ENCODE measurements around the gene MEIOSIN. TPM values are rescaled to one million over a fixed set of nuclear protein-coding genes. Genes with fewer than 3 reads are reported as not detected.

MEIOSIN gene
- total and polyA plus RNA-seq, 2 donors (not counting 1 experiment from before 2014, with no cell fraction given), result not detected

GRCh38 chr19:45752639-45753038 lies 19.4 kb downstream of the MEIOSIN start:
- POLR2A ChIA-PET, result no interaction called here
- WGBS (ENCODE audit: insufficient coverage), result 92% methylated on average over 6 of the region's 12 CpGs
- CTCF ChIA-PET, result no interaction called here

GRCh38 chr19:45753548-45753947 lies 20.3 kb downstream of the MEIOSIN start:
- H3K4me1 ChIP-seq (ENCODE audit: control insufficient read depth in 2 of 2, insufficient read depth in 2 of 2, low read length in 2 of 2), result no peaks in the 10 kb centered on the region
- no peaks in the 10 kb centered on the region for H3K4me1 Mint-ChIP-seq
- POLR2A ChIA-PET, result no interaction called here
- H3K9me3 ChIP-seq (ENCODE audit: control extremely low read depth in 1 of 3, control insufficient read depth in 2 of 3, insufficient read depth in 1 of 3, low read length in 2 of 3), result no peaks in the 10 kb centered on the region
- intact Hi-C loops (cut with micrococcal nuclease), result no loop called here
- H3K4me3 ChIP-seq (ENCODE audit: control extremely low read depth in 1 of 5, extremely low read depth in 1 of 5, insufficient read depth in 1 of 5, low read depth in 2 of 5, low read length in 4 of 5), result no peak overlapping the region
- no peak overlapping the region for H3K27ac ChIP-seq (ENCODE audit: low read length in 2 of 2)
- WGBS (ENCODE audit: insufficient coverage), result 67% methylated on average over 5 of the region's 6 CpGs
- H3K4me3 Mint-ChIP-seq, result no peak overlapping the region
- no peaks in the 10 kb centered on the region for H3K36me3 ChIP-seq (replicated peaks in 1 of 2; ENCODE audit: control extremely low read depth in 1 of 2, control insufficient read depth in 1 of 2, extremely low read depth in 1 of 2, insufficient read depth in 2 of 2, low read length in 1 of 2)
- no peak overlapping the region for H3K4me2 ChIP-seq (replicated peaks; ENCODE audit: low read depth, low read length, poor library complexity, severe bottlenecking)
- no peak overlapping the region for H2AFZ ChIP-seq (ENCODE audit: insufficient read depth, low read depth, low read length, poor library complexity, severe bottlenecking)
- H4K20me1 ChIP-seq (ENCODE audit: control insufficient read depth, insufficient read depth, low read length, poor library complexity, severe bottlenecking), result no peaks in the 10 kb centered on the region
- H3K27me3 ChIP-seq (replicated peaks in 1 of 4; ENCODE audit: control extremely low read depth in 1 of 4, control insufficient read depth in 3 of 4, insufficient read depth in 4 of 4, low read length in 3 of 4), result peaks cover 0 to 2% (median 0%) of the 10 kb centered on the region in 4 experiments
- H3K27me3 Mint-ChIP-seq, result peaks cover 6% of the 10 kb centered on the region
- ATAC-seq (ENCODE audit: low read depth), result no peak
- no peaks in the 10 kb centered on the region for H3K79me2 ChIP-seq (ENCODE audit: control insufficient read depth, insufficient read depth, low read length)
- H3K9me3 Mint-ChIP-seq (ENCODE audit: insufficient read depth), result no peaks in the 10 kb centered on the region
- no peak for TF ChIP-seq EZH2 (IDR thresholded peaks at IDR 0.05; ENCODE audit: borderline replicate concordance, insufficient read depth, low read depth, low read length, poor library complexity, severe bottlenecking)
- TF ChIP-seq CTCF (IDR thresholded peaks at IDR 0.05), result no peak
- no peak overlapping the region for H3K27ac Mint-ChIP-seq
- no peak for DNase-seq
- H3K9ac ChIP-seq (ENCODE audit: low read length), result no peak overlapping the region
- CTCF ChIA-PET, result no interaction called here

More at GRCh38 chr19:45752639-45753038, 19.4 kb downstream of the MEIOSIN start:
- Histone ChIP-seq H3K4me1 (ENCODE audit: control insufficient read depth in 2 of 2, insufficient read depth in 2 of 2, low read length in 2 of 2) (no peaks in the 10 kb centered on the region), H2AFZ (ENCODE audit: insufficient read depth, low read depth, low read length, poor library complexity, severe bottlenecking) (no peak overlapping the region), H3K36me3 (replicated peaks in 1 of 2; ENCODE audit: control extremely low read depth in 1 of 2, control insufficient read depth in 1 of 2, extremely low read depth in 1 of 2, insufficient read depth in 2 of 2, low read length in 1 of 2) (no peaks in the 10 kb centered on the region), H3K9me3 (ENCODE audit: control extremely low read depth in 1 of 3, control insufficient read depth in 2 of 3, insufficient read depth in 1 of 3, low read length in 2 of 3) (no peaks in the 10 kb centered on the region), H3K4me3 (ENCODE audit: control extremely low read depth in 1 of 5, extremely low read depth in 1 of 5, insufficient read depth in 1 of 5, low read depth in 2 of 5, low read length in 4 of 5) (no peak overlapping the region), H3K27ac (ENCODE audit: low read length in 2 of 2) (no peak overlapping the region), H3K27me3 (replicated peaks in 1 of 4; ENCODE audit: control extremely low read depth in 1 of 4, control insufficient read depth in 3 of 4, insufficient read depth in 4 of 4, low read length in 3 of 4) (peaks cover 0 to 2% (median 0%) of the 10 kb centered on the region in 4 experiments), H3K4me2 (replicated peaks; ENCODE audit: low read depth, low read length, poor library complexity, severe bottlenecking) (no peak overlapping the region), H3K9ac (ENCODE audit: low read length) (no peak overlapping the region), H3K79me2 (ENCODE audit: control insufficient read depth, insufficient read depth, low read length) (no peaks in the 10 kb centered on the region), H4K20me1 (ENCODE audit: control insufficient read depth, insufficient read depth, low read length, poor library complexity, severe bottlenecking) (no peaks in the 10 kb centered on the region)
- H3K4me1 Mint-ChIP-seq, result no peaks in the 10 kb centered on the region
- TF ChIP-seq EZH2 (IDR thresholded peaks at IDR 0.05; ENCODE audit: borderline replicate concordance, insufficient read depth, low read depth, low read length, poor library complexity, severe bottlenecking), result no peak
- no peak for TF ChIP-seq CTCF (IDR thresholded peaks at IDR 0.05)
- ATAC-seq (ENCODE audit: low read depth) (no peak), DNase-seq (no peak)
- H3K4me3 Mint-ChIP-seq, result no peak overlapping the region
- H3K27me3 Mint-ChIP-seq, result peaks cover 6% of the 10 kb centered on the region
- no peaks in the 10 kb centered on the region for H3K9me3 Mint-ChIP-seq (ENCODE audit: insufficient read depth)
- intact Hi-C loops (cut with micrococcal nuclease), result no loop called here
- no peak overlapping the region for H3K27ac Mint-ChIP-seq

Measured in B cell (primary cell).